K562 (cell line): ENCODE data around the gene NDUFB10. TPM values are rescaled to one million over a fixed set of nuclear protein-coding genes. Genes with fewer than 3 reads are reported as not detected.
A peak's percentile ranks its signal among the peaks of the same experiment; 100 is the strongest.

Experiments used
- ATAC-seq: fragments of 200-7000 bp; cut with Tn5 transposase; 3 replicates; pipeline ENCODE4 v1.9.1; 2020; ENCODE audit warnings: moderate library complexity
- BruUV-seq: library from RNA; stranded (reverse); fragments of 400-500 nt; replicated peaks from 2 replicates; lab custom pipeline; 2021; lab: Mats Ljungman, UMichigan
- CTCF ChIA-PET: fragments of 300-600 bp; formaldehyde crosslinking; extraction: SDS; loops from one replicate; lab custom pipeline; 2021; ENCODE audit warnings: low intra/inter-chr PET ratio; lab: Yijun Ruan, JAX
- POLR2A ChIA-PET: fragments of 300-600, 350-650 bp; sonication (Branson Sonifier 250); formaldehyde crosslinking; extraction: SDS; loops from one replicate; lab custom pipeline; 2021; ENCODE audit warnings: antibody characterized with exemption, inconsistent platforms; lab: Yijun Ruan, JAX
- DNase-seq, 4 experiments: peaks; one replicate each; pipeline versions ENCODE4 v3.0.0 to v3.0.0-alpha.2; 2011 to 2018; ENCODE audit warnings: low spot score in 3 of 4, mixed read lengths in 3 of 4; ENCODE audit errors: extremely low read depth in 1 of 4
- FAIRE-seq: peaks from 2 replicates; lab custom pipeline; 2011; peaks lifted over from hg19 to GRCh38; lab: Jason Lieb, UNC
- H2AFZ ChIP-seq: 2 replicates; pipeline ENCODE4 v1.6.0; 2011; ENCODE audit warnings: low read depth, low read length, control low read depth, inconsistent platforms
- H3K27ac ChIP-seq: fragments of 200-600 bp; 3 replicates; pipeline ENCODE4 v1.8.0; 2011; ENCODE audit warnings: low read depth, mild to moderate bottlenecking, control low read depth, inconsistent platforms, low read length, moderate library complexity, mixed read lengths; ENCODE audit errors: extremely low read depth
- H3K27me3 ChIP-seq, 2 experiments: fragments of 300-600 bp in 1 of 2; 2 replicates in 1 of 2; 3 replicates in 1 of 2; pipeline versions ENCODE4 v1.6.0 to v1.8.0; 2011; ENCODE audit warnings: inconsistent platforms in 2 of 2, low read length in 2 of 2, mild to moderate bottlenecking in 1 of 2, mixed read lengths in 1 of 2, moderate library complexity in 1 of 2; ENCODE audit not compliant: control insufficient read depth in 2 of 2, insufficient read depth in 2 of 2
- H3K36me3 ChIP-seq: fragments of 300-600 bp; 3 replicates; pipeline ENCODE4 v1.8.0; 2011; ENCODE audit warnings: mild to moderate bottlenecking, low read length, inconsistent platforms; ENCODE audit not compliant: control insufficient read depth, insufficient read depth
- H3K4me1 ChIP-seq, 2 experiments: fragments of 200-600 bp in 1 of 2; replicated peaks in 1 of 2; 2 replicates in 1 of 2; 3 replicates in 1 of 2; pipeline versions ENCODE4 v1.5.1 to v1.8.0; 2011; ENCODE audit warnings: inconsistent platforms in 2 of 2, low read length in 2 of 2, mild to moderate bottlenecking in 1 of 2, mixed read lengths in 1 of 2, moderate library complexity in 1 of 2; ENCODE audit not compliant: control insufficient read depth in 2 of 2, insufficient read depth in 2 of 2
- H3K4me2 ChIP-seq: 2 replicates; pipeline ENCODE4 v1.6.1; 2011; ENCODE audit warnings: low read length, control low read depth, inconsistent platforms, mixed read lengths; ENCODE audit not compliant: insufficient read depth
- H3K4me3 ChIP-seq: fragments of 200-600 bp; sonication (generic), shearing (Covaris generic); 2 replicates; pipeline ENCODE4 v1.5.1; 2016; ENCODE audit warnings: control low read depth, inconsistent platforms
- H3K79me2 ChIP-seq: fragments of 200-600 bp; 3 replicates; pipeline ENCODE4 v1.8.0; 2011; ENCODE audit warnings: low read length, inconsistent platforms; ENCODE audit not compliant: control insufficient read depth, insufficient read depth
- H3K9ac ChIP-seq, 2 experiments: 2 replicates each; pipeline versions ENCODE4 v1.6.0 to v1.6.1; 2011; ENCODE audit warnings: low read depth in 2 of 2, low read length in 2 of 2, control low read depth in 1 of 2, inconsistent platforms in 1 of 2, mild to moderate bottlenecking in 1 of 2, mixed read lengths in 1 of 2; ENCODE audit not compliant: insufficient read depth in 1 of 2
- H3K9me1 ChIP-seq: one replicate; pipeline ENCODE4 v1.6.0; 2011; ENCODE audit warnings: inconsistent platforms, mild to moderate bottlenecking, low read length, moderate library complexity; ENCODE audit not compliant: control insufficient read depth, insufficient read depth
- H3K9me3 ChIP-seq: replicated peaks from 2 replicates; pipeline ENCODE4 v1.5.1; 2011; ENCODE audit warnings: low read depth, low read length, inconsistent platforms; ENCODE audit not compliant: control insufficient read depth, insufficient read depth
- H4K20me1 ChIP-seq: replicated peaks from 2 replicates; pipeline ENCODE4 v1.6.1; 2011; ENCODE audit warnings: low read length, inconsistent platforms, mixed read lengths; ENCODE audit not compliant: control insufficient read depth, insufficient read depth
- CREB3L1 ChIP-seq: fragments of 450-650 bp; IDR thresholded peaks from 2 replicates; pipeline ENCODE4 v1.6.1; 2014; ENCODE audit warnings: low read depth, mild to moderate bottlenecking, moderate library complexity, borderline replicate concordance
- DDX20 ChIP-seq: fragments of 450-650 bp; IDR thresholded peaks from 2 replicates; pipeline ENCODE4 v1.6.1; 2016; ENCODE audit warnings: missing genetic modification characterization, low read depth, mild to moderate bottlenecking, missing compliant biosample characterization, moderate library complexity
- HMGXB4 ChIP-seq: sonication (generic); formaldehyde crosslinking; IDR thresholded peaks from 2 replicates; pipeline ENCODE4 v1.8.1; 2023; ENCODE audit warnings: mild to moderate bottlenecking, missing genetic modification reagents
- MAZ ChIP-seq, 2 experiments: fragments of 450-650 bp in 1 of 2; sonication (generic) in 1 of 2; formaldehyde crosslinking; IDR thresholded peaks in 1 of 2; conservative IDR thresholded peaks in 1 of 2; 2 replicates each; pipeline versions ENCODE4 v1.4.0 to v1.5.0; 2020; ENCODE audit warnings: mild to moderate bottlenecking in 1 of 2, missing genetic modification reagents in 1 of 2
- MXI1 ChIP-seq: IDR thresholded peaks from 2 replicates; pipeline ENCODE4 v1.6.1; 2011; ENCODE audit warnings: low read depth, mild to moderate bottlenecking, improper control_type of control experiment, low read length
- NFRKB ChIP-seq: fragments of 450-650 bp; IDR thresholded peaks from 2 replicates; pipeline ENCODE4 v1.6.1; 2016; ENCODE audit warnings: low read depth
- NR2F6 ChIP-seq: fragments of 450-650 bp; formaldehyde crosslinking; IDR thresholded peaks from 2 replicates; pipeline ENCODE4 v1.4.0; 2020; ENCODE audit warnings: mild to moderate bottlenecking
- PREB ChIP-seq: sonication (generic); formaldehyde crosslinking; IDR thresholded peaks from 2 replicates; pipeline ENCODE4 v1.8.1; 2023; ENCODE audit warnings: mild to moderate bottlenecking, missing genetic modification reagents
- PYGO2 ChIP-seq: fragments of 450-650 bp; IDR thresholded peaks from 2 replicates; pipeline ENCODE4 v1.6.1; 2016; ENCODE audit warnings: mild to moderate bottlenecking, missing genetic modification characterization, moderate library complexity, missing compliant biosample characterization
- RBM17 ChIP-seq: fragments of 200-400 bp; formaldehyde crosslinking; IDR thresholded peaks from 2 replicates; pipeline ENCODE4 v1.6.1; 2017; ENCODE audit warnings: low read depth, mild to moderate bottlenecking, low read length, borderline replicate concordance
- RBM34 ChIP-seq: fragments of 200-400 bp; formaldehyde crosslinking; IDR thresholded peaks from 2 replicates; pipeline ENCODE4 v1.6.1; 2018; ENCODE audit warnings: low read length, borderline replicate concordance; ENCODE audit not compliant: insufficient read depth
- RBM39 ChIP-seq: fragments of 200-400 bp; formaldehyde crosslinking; optimal IDR thresholded peaks from 2 replicates; pipeline ENCODE3; 2018; ENCODE audit warnings: low read depth, low read length
- RFX5 ChIP-seq: IDR thresholded peaks from 2 replicates; pipeline ENCODE4 v1.6.1; 2011; ENCODE audit warnings: low read depth, mild to moderate bottlenecking, improper control_type of control experiment, low read length
- SMAD1 ChIP-seq: fragments of 150-350 bp; IDR thresholded peaks from 2 replicates; pipeline ENCODE4 v1.6.1; 2014; ENCODE audit warnings: low read length, low read depth; ENCODE audit not compliant: partially characterized antibody
- ZBTB8A ChIP-seq: fragments of 450-650 bp; IDR thresholded peaks from 2 replicates; pipeline ENCODE4 v1.6.1; 2018; ENCODE audit warnings: mild to moderate bottlenecking, moderate library complexity; ENCODE audit not compliant: partially characterized antibody
- ZFX ChIP-seq: sonication (generic); formaldehyde crosslinking; IDR thresholded peaks from 2 replicates; pipeline ENCODE4 v1.8.0; 2022; ENCODE audit warnings: mild to moderate bottlenecking, missing genetic modification reagents, moderate library complexity
- ZNF224 ChIP-seq: sonication (generic); formaldehyde crosslinking; IDR thresholded peaks from 2 replicates; pipeline ENCODE4 v1.8.0; 2022; ENCODE audit warnings: mild to moderate bottlenecking, missing genetic modification reagents
- ZNF3 ChIP-seq: fragments of 250-450 bp; sonication (Bioruptor Pico); IDR thresholded peaks from 2 replicates; pipeline ENCODE4 v1.5.0; 2021; ENCODE audit warnings: mild to moderate bottlenecking, moderate library complexity
- WGBS: fragments of 100-300 bp; shearing (Covaris generic); methylation state at CpG from one replicate; pipeline ENCODE4 v1.1.6; 2016; ENCODE audit warnings: low coverage, mixed read lengths; ENCODE audit not compliant: insufficient coverage; ENCODE audit errors: missing lambda C conversion rate; 5-methylcytosine and 5-hydroxymethylcytosine counted together
- in situ Hi-C: fragments of 300-500 bp; cut with MboI; formaldehyde crosslinking; loops from 4 replicates; pipeline ENCODE4 v1.15.0; 2018; ENCODE audit warnings: inconsistent platforms, mixed read lengths
- intact Hi-C: fragments of 100-400 bp; cut with micrococcal nuclease; formaldehyde crosslinking; loops from 2 replicates; pipeline ENCODE4 v1.14.2; 2022
- polyA plus RNA-seq, 8 experiments: library from polyadenylated mRNA; depleted of rRNA in 4 of 8; stranded (reverse) in 5 of 8; unstranded in 3 of 8; fragments of >200 nt; fragmentation: Nextera tagmentation in 2 of 8; fragmentation: Illumina TruSeq in 1 of 8; extraction: Ambion mirVana in 2 of 8; extraction: Trizol in 1 of 8; gene quantifications; 2 replicates each; pipeline versions ENCODE4 v1.2.1 to v1.2.3, GENCODE V29; 2011 to 2014; ENCODE audit warnings: inconsistent platforms in 1 of 8, missing spikeins in 1 of 8
- total RNA-seq, 7 experiments: library from RNA; depleted of rRNA in 6 of 7; stranded (reverse); fragments of >200 nt in 6 of 7; fragmentation: Illumina TruSeq in 2 of 7; extraction: Trizol in 2 of 7; gene quantifications; 2 replicates each; pipeline versions ENCODE4 v1.2.1 to v1.2.3, GENCODE V29; 2011 to 2021; ENCODE audit warnings: low replicate concordance in 1 of 7

NDUFB10 gene
- total and polyA plus RNA-seq, 9 of the 15 experiments (the other 6 are each of a cell fraction or from before 2014, with no cell fraction given), result 69.3 to 527 (median 161) TPM

GRCh38 chr16:1961651-1962067 is 2.3 kb downstream of the NDUFB10 start:
- Histone ChIP-seq H4K20me1 (peaks cover 35% of the 10 kb centered on the region), H3K27me3 (no peaks in the 10 kb centered on the region), H3K4me2 (peak overlapping the region; percentile 100), H3K9me1 (no peaks in the 10 kb centered on the region), H3K4me1 (peaks cover 8 to 56% of the 10 kb centered on the region in 2 experiments; a peak in 4 of 5 replicates), H2AFZ (no peak overlapping the region), H3K79me2 (peaks cover 73% of the 10 kb centered on the region), H3K4me3 (peak overlapping the region; percentile 89; the same call in 1 of the 2 replicates), H3K27ac (peak overlapping the region; percentile 27; the same call in 1 of the 3 replicates), H3K9me3 (no peaks in the 10 kb centered on the region), H3K9ac (peak overlapping the region; percentile 32 to 93; a peak in 3 of 4 replicates), H3K36me3 (peaks cover 38% of the 10 kb centered on the region)
- ChIA-PET POLR2A (interaction anchor here (0.6 to 3.0 kb wide), 7 partner anchors 9 to 1586 kb away, joined by 3 to 13 read pairs (median 3); partner anchors contain the start of genes EME2, MRPS34 and TBL3), CTCF (no interaction called here)
- ATAC-seq (no peak; the same call in 2 of the 3 replicates), DNase-seq (peak in 2 of 4 experiments; percentile 24 to 66), FAIRE-seq (no peak)
- BruUV-seq, result no TSS peak
- intact Hi-C loops, result no loop called here
- in situ Hi-C loops, result no loop called here
- 16% methylated on average over 5 of the region's 6 CpGs for WGBS
- TF ChIP-seq RFX5 (no peak), MXI1 (0 out of 2 replicates have a peak, but pooled peaks have one; percentile 12), RBM34 (no peak), NR2F6 (CRISPR knock-in tag) (no peak), MAZ (CRISPR knock-in tag; conservative IDR thresholded peaks at IDR 0.05 in 1 of 2, IDR thresholded peaks at IDR 0.05 in 1 of 2) (no peak), SMAD1 (no peak), NFRKB (no peak), HMGXB4 (0 out of 2 replicates have a peak, but pooled peaks have one; percentile 15), ZBTB8A (no peak), PYGO2 (tag) (no peak), ZNF224 (CRISPR knock-in tag) (no peak), PREB (CRISPR knock-in tag) (no peak), CREB3L1 (no peak), ZNF3 (no peak), ZFX (CRISPR knock-in tag) (no peak), DDX20 (tag) (no peak), RBM17 (no peak), RBM39 (peak; percentile 64)
